HG03571 (cell line): ENCODE results near the gene AGR2.
"Not testable (repeated sequence)": the region's sequence is repeated elsewhere in the genome, so short reads cannot be mapped to it uniquely, and the experiment has no call there.

Experiments
- ATAC-seq: cut with Tn5 transposase; IDR thresholded peaks from one replicate; pipeline ENCODE4 v1.9.1; 2021; ENCODE audit not compliant: unreplicated experiment

Gene AGR2

DNA sequence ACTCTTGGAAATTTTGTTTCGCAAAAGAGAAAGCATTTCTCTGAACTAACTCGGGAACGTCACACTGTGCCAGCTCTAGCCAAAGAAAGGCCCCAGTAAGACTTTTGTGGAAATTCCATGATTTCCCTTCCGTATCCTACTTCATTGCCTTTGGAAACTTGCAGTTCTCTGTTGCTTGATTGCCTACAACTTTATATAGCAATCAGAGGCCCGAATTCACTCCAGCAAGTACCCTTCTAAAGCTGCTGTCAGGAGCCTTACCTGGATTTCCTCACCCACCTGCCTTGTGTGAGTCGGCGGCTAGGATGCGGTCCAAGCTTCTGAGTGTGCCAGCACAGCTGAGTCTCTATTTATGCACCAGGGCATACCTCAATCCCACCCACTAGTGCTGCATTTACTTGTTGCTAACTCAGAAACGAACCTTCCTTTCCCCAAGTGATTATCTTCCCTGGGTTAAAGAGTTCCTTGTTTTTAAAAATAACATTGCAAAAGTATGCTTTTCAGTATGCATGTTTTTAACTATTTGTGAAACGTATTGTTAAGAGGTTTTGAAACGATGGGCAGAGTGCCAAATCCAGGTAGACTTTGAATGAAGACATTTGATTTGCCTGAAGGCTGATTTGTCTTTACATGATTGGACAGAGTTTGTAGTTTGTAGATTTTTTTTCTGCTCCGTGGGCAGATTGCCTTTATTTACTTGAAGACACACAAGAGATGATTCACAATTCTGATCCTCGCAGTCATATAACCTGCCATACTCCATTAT is at the start of gene AGR2:
TSS of gene AGR2 (minus strand) at position 326 of the 766 bp plus-strand sequence. CDS start 3,203 bp downstream, outside the sequence.
- no peak for ATAC-seq

DNA sequence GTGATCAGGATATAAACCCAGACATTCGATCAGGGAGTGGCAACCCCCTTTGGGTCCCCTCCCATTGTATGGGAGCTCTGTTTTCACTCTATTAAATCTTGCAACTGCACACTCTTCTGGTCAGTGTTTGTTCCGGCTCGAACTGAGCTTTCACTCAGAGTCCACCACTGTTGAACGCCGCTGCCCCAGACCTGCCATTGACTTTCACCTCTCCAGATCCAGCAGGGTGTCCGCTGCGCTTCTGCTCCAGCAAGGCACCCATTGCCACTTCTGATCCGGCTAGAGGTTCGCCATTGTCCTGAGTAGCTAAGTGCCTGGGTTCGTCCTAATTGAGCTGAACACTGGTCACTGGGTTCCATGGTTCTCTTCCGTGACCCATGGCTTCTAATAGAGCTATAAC is 48.4 kb upstream of the AGR2 start:
- not testable (repeated sequence) for ATAC-seq

DNA sequence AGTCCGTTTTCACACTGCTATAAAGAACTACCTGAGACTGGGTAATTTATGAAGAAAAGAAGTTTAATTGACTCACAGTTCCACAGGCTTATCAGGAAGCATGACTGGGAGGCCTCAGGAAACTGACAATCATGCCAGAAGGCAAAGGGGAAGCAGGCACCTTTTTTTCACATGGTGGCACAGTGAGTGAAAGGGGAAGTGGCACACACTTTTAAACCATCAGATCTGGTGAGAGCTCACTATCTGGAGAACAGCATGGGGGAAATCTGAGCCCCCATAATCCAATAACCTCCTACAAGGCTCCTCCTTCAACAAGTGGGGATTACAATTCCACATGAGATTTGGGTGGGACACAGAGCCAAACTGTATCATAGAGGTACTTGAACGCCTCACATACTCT is 47.0 kb upstream of the AGR2 start:
- no peak for ATAC-seq

DNA sequence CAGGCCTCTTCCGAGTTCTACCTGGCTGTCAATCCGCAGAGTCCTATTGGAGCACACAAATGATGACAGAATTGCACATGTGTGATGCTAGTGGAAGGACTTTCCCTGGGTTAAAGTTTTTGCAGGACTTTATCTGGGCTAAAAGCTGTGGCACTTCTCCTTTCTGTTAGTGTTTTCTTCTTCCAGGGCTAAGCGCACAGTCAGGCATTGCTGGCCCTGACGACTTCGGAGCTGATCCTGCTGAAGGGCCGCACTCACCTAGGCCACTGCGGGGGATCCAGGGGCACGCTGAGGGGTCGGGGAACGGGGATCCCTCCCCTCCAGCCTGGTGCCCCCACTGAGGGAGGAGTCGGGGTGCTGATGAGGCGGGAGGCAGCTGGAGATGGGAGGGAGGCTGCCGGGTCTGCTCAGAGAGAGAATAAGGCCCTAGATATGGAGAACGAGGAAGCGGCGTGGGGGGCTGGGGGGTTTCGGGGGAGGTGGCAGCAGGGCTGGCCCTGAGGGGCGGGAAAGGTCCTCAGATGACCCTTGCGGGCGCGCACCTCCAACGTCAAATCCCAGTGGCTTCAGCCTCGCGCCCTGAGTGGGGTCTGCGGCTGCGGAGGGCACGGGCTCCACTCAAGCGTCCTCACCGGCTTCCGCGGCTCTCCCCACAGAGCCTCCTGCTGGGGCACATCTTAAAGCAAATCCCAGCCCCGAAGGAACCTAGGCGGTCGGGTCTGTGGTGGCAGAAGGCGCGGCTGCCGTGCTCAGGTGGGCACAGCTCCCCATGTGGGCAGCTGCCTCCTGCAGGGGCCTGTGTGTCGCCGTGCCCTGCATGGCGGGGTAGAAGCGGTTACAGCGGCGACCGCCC is 46.0 kb upstream of the AGR2 start:
- no peak for ATAC-seq

DNA sequence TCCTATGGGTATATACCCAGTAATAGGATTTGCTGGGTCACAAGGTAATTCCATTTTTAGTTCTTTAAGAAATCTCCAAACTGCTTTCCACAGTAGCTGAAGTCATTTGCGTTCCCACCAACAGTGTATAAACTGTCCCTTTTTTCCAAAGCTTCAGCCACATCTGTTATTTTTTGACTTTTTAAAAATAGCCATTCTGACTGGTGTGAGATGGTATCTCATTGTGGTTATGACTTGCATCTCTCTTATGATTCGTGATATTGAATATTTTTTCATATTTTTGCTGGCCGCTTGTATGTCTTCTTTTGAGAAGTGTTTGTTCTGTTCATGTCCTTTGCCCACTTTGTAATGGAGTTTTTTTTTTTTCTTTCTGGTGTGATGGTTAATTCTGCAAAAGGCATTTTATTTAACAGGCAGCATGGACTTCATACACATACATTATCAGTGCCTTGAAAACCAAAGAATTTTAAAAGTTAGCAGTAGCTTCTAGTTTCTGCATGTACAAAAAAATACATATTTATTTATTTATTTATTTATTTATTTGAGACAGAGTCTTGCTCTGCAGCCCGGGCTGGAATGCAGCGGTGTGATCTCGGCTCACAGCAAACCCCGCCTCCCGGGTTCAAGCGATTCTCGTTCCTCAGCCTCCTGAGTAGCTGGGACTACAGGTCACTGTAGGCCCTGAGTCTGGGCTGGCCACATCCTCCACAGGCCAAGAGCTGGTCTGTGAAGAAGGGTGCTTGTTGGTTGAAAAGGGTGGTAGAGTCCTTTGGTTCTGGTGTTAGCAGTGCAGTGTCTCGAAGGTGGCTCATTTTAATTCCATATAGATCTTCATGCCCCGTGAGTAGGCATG is 44.7 kb upstream of the AGR2 start:
- no peak for ATAC-seq

DNA sequence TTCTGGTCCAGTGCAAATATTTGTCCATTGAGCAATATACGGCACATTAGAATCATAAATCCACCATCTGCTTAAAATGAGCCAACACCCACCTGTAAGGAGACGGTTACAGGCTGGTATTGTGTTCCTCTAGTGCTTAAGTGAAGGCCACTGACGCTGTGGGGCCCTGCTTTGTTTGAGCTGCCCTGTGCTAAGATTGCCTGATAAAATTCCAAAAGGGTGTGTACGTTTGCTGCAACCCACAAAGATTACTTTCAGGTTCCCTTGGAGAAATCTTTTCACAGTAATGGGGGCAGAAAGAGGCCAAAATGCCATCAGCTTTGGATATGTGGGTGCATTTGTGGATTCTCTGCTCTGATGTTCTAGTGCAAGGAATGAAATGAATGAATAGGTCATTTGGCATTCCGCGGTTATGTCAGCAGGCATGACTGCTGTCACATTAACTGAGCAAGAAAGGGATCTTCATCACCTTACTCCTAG is 42.6 kb upstream of the AGR2 start:
- no peak for ATAC-seq

DNA sequence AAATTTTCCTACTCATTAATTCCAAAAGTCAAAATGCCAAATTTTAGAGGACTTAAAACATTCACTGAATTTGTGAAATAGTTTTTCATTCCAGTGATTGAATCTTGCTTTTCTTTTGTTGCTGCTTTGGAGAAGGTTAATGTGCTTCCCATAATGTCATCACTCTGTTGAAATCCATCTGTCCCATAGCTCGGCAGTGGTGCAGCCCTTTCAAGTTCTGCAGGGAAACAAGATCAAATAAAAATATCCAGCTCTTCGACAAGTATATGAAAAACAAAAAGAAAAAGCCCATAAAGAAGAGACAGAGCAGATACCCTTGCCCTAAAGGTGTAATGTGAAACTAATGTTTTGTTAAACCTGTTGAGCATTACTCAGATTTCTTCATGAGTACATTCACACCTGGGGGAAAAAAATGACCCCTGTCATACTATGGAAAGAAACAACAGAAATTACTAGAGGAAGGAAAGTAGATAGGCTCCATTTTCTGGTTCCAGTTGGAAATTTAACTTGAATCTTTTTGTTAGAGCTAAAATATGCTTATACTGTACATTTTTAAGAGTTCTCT is 41.9 kb upstream of the AGR2 start:
- no peak for ATAC-seq

DNA sequence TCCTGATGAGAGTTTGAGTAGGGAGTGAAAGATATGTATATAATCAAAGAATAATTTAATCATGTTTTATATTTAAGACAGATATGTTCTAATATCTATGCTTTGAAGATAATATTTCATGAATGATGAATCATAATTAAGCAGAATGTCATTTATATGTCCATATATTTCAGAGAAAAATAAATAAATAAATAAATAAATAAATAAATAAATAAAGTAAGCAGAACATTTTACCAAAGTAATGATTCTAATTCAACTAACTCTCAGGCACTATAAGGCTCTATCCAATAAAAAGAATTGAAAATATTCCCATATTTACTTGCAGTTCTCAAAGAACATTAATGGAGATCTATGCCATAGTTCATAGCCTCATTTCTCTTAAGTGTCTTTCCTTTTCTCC is 40.9 kb upstream of the AGR2 start:
- ATAC-seq, result no peak

DNA sequence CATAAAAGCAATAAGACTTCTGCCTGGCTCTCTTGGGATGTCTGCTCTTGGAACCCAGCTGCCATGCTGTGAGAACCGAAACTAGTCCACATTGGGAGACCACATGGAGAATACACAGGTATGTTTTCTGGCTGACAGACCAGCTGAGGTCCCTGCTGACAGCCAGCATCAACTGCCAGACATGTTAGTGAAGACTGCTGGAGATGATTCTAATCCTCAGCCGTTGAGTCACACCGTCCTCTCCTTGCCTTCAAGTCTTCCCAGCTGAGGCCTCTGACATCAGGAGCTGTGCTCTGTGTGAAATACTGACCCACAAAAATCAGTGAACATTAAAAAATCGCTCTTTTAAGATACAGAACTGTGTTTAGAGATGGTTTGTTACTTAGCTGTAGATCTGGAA is 36.9 kb upstream of the AGR2 start:
- ATAC-seq, result no peak

DNA sequence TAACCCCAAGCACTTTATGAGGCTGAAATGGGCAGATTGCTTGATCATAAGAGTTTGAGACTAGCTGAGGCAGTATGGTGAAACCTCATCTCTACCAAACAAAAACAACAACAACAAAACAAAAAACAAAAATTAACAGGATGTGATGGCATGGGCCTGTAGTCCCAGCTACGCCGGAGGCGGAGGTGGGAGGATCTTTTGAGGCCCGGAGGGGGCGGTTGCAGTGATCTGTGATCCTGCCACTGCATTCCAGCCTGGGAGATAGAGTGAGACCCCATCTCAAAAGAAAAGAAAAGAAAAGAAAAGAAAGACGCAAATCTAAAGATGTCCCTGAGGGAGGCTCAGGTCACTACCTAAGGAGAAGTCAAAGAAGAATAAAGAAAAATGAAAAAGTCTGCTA is 35.3 kb upstream of the AGR2 start:
- ATAC-seq, result no peak

DNA sequence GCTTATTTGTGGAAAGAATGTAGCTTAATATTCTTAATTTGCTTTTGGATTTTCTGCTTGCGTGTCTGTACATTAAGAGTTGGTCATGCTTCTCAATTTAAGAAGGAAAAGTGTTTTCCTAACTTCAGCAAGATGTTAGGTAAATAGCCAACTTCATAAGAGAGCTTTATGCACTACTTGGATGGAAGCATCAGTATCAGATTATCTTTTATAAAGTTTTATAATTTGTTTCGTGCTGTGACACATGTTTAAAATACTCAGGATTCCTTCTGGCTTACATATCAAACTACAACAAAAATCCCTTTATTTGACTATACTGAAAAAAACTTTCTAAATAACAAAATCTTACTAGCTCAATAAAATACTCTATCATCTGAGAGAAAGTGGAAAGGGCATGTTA is 34.8 kb upstream of the AGR2 start:
- ATAC-seq, result no peak

DNA sequence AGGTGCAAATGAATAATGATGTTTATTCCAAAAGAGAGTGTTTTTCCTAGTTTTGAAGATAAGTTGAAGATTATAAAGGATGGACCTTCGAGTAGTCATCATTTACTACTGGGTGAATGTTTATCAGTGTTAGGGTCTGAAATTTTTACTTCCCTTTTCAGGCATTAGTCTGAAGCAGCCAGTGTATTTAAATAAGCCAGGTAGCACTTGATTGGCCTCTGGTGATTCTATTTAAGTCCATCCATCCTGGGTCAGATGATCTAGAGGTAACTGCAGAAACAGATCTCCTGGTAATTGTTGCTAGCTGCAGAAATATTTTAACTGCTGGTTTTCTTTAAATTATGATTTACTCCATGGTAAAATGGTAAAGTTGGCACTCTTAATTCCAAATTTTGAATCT is 34.1 kb upstream of the AGR2 start:
- no peak for ATAC-seq

DNA sequence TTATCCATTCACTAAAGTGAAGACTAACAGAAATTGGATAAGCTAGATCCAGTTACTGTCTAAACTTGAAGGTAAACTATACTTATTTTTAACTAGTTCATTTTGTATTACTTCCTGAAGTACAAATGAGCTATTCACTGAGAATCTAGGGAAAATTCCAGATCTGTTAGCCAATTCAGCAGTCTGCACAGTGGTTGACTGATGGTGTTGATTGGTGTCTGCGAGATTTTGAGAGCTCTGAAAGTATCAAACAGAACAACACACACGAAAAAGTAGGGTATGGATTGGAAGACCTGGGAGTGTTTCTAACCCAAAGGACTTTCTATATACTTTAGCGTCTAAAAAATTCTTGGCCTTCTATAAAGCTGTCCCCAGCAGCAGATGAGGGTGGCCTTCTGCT is 33.6 kb upstream of the AGR2 start:
- no peak for ATAC-seq

DNA sequence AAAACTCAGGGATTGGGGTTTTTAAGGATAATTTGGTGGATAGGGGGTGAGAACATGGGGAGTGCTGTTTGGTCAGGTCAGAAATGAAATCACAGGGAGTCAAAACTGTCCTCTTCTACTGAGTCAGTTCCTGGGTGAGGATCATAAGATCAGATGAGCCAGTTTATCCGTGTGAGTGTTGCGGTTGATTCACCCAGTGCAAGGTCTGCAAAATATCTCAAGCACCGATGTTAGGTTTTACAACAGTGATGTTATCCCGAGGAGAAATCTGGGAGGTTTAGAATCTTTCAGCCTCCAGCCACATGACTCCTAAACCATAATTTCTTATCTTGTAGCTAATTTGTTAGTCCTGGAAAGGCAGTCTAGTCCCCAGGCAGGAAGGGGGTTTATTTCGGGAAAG is 31.7 kb upstream of the AGR2 start:
- ATAC-seq, result no peak

DNA sequence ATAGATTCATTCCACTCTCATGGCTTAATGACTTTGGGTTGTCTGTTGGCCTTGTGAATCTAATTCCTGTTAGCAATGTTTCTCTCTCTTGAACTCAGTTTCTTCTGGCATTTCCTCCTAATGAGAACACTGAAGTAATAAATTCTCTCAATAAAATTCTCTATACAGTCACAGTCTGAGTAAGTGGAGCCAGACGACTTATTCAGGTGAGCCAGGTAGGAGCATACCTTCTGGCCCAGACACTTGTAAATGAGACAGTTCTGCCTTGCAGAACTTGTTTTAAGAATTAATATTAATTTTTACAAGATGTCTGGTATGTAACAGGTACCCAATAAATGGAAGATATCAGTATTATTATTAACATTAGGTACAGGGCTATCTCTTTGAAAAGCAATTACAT is 28.6 kb upstream of the AGR2 start:
- no peak for ATAC-seq

DNA sequence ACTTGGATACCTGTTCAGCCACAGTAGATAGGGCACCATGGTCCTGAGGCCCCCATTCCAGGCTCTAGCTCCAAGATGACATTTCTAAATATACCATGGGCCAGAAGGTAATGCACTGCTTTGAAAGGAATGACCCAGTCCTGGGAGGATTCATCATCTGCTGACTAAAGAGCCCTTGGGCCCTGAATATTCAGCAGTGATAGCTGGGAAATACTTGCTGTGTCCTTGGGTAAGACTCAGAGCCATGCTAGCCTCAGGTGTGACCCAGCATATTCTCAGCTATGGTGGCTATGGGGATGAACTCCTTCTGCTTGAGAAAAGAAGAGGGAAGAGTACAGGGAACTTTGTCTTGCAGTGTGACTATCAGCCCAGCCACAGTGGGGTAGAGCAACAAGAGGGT is 21.3 kb upstream of the AGR2 start:
- no peak for ATAC-seq

DNA sequence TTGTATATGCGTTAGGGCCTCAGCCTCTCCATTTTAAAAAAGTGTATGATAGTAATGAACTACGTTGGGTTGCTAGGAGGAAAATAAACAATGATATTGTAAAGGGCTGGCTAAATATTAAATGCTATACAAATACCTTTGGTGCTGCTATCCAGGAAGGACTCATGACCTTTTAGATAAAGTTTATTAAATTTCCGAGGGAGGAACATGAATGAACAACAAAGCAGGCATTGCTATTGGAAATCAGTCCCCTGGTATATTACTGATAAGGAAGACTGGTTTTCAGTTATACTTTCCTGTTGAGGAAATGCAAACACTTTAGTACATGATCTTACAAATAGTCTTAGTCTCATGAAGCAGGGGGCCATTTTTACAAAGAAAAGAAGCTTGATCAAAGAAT is 17.2 kb upstream of the AGR2 start:
- no peak for ATAC-seq

DNA sequence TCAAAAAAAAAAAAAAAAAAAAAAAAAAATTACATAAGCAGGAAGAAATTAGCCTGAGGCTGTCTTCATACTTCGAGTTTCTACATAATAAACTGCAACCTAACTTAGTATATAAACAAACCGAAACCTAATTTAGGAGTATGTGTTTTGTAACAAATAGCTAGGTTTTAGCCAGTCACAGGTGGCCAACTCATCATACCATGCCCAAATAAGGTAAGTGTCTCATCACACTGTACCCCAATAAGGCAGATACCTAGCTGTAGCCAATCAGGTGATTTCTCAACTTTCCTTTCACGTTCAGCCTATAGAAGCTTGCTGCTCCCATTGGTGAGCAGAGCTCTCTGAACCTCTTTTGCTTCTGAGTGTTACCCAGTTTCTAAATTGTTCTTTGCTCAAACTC is 13.9 kb upstream of the AGR2 start:
- no peak for ATAC-seq

DNA sequence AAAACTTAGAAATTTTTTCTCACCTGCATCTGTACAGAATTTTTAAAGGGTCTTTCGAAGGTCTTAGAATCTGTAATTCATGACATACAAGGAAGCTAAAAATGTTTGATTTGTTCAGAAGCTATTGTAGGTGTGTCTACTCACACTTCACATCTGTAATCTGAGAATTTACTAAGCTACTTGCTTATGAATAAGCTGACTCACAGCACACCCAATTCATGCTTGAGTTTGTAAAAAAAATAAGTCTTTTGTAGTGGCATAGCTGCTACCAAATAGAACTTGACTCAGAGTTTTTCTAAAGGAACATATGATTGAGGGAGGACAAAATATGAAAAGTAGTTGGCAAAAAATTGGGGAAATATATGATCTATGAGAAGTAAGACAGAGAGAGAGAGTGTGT is 12.7 kb upstream of the AGR2 start:
- ATAC-seq, result no peak

DNA sequence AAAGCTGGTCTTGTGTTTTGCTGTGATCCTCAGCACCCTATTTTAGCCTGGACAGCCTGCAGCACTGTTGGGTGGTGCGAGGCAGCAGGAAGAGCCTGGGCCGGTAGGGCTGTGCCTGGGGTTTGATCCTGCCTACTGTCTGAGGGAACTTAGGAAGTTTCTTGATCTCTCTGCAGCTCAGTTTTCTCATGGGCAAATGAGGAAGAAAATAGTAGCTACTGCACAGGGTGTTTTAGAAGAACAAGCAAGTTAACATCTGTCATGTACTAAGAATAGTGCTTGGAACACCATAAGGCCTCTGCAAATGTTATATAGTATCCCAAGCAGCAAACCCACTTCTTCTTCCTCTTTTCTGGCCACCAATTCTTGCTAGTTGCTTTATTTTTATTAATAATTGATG is 12.0 kb upstream of the AGR2 start:
- ATAC-seq, result no peak

DNA sequence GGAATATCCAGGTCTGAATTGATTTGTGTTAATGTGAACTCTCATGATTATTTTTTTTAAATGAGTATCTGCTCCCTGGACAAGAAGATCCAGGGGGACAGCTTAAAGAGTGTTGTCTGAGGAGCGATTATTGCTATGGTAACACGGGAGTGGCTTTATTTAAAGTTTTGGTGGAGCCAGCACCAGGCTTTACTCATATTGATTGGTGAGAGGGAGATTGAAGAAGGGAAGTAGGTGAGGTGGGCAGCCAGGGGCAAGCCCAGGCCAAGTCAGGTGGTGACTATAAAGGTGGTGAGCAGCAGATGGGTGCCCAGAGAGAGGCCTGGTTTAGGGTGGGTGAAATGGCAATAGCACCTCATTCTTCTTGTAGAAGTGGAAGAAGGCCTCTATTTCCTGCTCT is 10.2 kb upstream of the AGR2 start:
- no peak for ATAC-seq
